ENCODE data around the gene OVOL2.
"Not testable (repeated sequence)": the region's sequence is repeated elsewhere in the genome, so short reads cannot be mapped to it uniquely, and the experiment has no call there.

Gene OVOL2

DNA sequence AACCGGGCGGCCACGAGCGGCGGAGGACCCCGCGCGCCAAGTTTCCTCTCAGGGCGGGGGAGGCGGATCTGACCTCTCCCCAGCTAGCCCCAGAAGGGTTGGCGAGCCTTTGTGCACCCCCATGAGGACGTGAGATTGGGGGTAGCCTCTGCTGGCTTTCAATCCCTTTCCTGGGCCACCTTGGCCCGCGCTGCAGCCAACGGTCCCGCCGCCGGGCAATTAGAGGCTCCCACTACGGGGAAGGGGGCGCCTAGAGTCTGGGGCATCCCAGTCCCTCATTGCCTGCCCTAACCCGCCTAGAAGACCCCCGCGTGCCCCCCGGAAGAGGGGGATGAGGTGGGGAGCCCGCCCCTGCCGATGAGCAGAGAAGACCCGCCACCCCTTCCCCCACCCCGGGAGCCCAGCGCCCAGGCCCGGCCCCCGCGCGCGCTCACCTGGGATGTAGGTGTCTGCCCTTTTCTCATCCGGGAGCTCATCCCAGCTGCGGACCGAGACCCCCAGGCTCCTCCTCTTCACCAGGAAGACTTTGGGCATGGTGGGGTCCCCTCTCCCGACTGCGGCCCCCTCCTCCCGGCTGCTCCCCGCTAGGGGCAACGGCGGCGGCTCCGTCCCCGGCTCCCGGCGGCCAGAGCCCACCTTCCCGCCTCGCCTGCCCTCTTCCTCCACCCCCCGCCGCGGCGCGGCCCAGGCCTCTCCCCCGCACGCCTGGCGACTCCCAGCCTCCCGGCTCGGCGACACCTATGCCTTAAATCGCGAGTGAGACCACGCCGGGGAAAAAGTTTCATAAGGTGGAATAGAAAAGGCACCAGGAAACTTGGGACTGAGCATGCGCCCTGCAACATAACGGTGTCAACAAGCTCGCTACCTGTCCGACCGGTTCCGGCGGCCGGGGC, at the start of gene OVOL2:
OVOL2 (minus strand) TSS at position 816 of the 893 bp plus-strand sequence; CDS start at position 534, 282 bp downstream.
- DNase-seq = no peak

DNA sequence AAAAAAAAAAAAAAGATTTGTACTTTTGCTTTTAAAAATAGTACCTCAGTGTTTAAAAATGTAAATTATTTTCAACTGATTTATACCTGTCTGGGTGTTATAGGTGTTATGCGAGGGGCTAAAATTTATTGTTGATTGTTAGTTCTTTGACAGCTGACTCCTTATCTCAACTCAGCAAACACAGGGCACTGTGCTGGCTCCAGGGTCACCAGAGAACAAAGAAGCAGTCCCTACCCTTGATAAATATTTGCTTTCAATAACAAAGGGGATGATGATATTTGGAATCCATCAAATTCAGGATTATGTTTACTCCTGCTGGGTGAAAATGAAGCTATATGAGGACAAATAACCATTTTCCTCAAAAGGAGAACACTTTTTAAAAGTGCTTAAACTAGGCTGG, 45.8 kb upstream of the OVOL2 start:
- no peak for DNase-seq

DNA sequence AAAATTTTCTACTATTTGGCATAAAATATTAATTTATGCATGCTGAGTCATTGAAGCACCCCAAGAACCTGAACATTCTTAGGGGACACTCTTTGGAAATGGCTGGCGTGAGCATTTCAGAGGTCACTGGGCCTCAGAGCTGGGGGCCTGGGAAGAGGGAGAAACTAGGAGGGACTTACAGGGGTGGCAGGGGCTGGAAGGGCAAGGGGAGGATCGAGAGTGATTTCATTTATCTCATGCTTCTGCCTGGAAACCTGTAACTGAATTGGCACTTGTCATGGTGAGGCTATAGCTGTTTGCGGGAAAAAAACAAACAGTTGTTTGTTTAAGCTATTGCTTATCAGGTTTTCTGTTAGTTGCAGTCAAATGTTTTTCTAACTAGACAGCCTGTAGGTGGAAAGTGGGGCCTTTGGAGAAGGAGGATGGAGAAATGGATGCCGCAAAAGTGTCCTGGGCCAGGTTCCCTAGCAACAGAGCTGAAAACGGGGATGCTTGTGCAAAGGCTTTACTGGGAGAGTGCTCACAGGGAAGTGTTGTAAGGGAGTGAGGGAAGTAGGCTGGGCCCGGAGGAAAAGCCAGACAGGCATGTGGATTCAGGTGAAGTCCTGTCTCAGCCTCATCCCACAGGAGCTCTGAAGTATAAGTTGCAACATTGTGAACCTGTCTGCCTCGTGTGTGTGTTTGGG, 43.6 kb upstream of the OVOL2 start:
- no peak for DNase-seq

DNA sequence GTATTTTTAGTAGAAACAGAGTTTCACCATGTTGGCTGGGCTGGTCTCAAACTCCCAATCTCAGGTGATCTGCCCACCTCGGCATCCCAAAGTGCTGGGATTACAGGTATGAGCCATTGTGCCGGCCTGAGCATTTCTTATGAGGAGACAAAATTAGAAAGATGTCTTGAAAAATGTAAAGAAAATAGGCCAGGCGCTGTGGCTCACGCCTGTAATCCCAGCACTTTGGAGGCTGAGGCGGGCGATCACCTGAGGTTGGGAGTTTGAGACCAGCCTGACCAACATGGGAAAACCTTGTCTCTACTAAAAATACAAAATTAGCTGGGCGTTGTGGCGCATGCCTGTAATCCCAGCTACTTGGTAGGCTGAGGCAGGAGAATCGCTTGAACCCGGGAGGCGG, 42.9 kb upstream of the OVOL2 start:
- not testable (repeated sequence) for DNase-seq

DNA sequence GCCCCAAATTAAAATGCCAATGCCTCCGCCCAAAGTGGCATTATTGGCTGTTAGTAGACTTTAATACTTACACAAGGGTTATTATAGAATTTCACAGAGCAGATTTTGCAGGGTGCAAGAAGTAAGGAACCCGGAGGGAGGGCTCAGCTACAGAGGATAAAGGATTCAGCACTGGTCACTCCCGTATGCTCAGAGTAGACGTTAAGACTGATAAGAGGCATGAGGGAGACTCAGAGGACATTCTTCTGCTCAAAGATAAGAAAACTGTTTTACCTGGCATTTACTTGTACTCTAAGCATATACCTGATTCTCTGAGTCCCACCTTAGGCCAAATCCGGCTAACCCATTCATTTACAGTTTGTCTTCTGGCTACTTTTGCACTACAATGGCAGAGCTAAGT, 36.5 kb upstream of the OVOL2 start:
- no peak for DNase-seq

DNA sequence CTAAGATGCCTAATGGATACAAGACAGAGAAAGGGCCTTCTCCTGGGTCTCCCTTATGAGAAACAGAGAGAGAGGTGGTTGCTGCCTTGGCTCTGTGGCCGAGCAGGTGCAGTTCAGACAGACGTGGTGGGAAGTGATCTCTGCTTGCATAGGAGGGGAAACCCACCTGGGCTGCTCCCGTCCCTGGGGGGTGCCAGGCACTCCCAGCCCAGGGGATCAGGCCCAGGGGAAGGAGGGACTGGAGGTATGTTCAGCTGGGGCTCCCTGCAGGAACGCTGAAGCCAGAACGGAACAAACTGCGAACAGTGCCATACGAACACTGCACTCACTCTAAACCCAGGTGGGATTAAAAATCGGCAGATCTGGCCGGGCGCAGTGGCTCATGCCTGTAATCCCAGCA, 35.7 kb upstream of the OVOL2 start:
- DNase-seq = no peak

DNA sequence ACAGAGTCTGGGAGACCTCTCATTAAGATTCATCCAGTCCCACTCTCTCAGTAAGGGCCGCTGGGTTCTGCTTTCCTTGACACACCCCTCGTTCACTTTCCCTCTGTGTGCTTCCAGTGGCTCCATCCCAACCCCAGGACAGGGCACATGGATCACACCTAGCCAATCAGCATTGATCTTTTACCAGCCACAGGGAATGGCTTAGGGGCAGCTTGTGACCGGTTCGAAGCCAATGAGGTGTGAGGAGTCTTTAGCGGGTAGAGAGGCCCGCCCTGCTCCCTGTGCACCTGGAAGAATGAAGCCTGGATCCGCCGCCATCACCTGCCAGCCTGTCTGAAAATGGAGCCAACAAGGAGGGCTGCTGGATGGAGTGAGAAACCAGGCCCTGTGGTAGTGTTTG, 35.2 kb upstream of the OVOL2 start:
- DNase-seq = no peak

DNA sequence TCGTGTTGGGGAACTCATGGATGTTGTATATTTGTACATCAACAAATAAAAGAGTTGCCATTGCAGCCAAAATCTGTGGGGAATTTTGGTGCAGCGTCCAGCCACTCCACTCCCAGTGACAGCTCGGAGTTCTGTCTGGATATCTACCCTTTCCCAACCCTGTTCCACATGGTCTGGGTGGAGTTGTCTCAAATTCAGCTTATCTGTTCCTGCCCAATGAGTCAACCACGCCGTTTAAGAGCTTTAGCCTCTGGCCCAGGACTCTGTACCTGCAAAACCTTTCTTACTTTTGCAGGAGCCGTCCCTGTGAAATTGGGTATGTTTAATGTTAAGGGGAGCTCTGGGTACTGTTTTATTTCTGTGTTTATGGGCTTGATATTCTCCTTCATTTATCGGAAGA, 33.9 kb upstream of the OVOL2 start:
- DNase-seq = no peak

DNA sequence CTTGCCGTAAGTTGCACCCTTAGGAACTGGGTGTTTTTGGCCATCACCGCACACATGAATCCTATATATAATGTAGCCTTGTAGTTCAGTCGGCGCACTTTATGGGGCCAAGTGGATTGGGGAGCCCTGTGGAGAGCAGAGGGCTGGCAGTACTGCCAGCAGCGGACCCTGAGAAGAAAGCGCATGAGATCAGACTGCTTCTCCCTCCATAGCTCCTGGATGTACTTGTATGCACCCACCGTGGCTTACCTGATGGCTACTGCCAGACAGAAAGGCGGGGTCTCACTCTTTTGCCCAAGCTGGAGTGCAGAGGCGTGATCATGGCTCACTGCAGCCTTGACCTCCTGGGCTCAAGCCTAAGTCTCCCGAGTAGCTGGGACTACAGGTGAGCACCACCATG, 32.8 kb upstream of the OVOL2 start:
- DNase-seq = no peak

DNA sequence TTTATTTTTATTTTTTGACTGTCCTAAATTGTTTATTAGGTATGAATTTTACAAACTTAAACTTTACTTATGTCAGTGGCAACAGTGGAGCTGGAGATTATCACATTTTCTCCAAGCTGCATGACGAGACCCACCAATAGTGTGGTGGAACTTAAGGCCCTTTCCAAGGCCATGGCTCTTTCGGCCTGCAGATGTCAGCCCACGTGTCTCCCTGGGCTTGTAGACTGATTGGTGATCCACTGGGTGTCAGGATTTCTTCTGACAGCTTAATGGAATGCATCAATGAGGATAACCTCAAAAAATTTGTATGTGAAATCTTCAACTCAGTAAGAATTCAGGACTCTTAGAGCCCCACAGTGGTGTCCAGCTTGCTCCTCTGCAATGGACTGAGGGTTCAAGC, 32.3 kb upstream of the OVOL2 start:
- no peak for DNase-seq

DNA sequence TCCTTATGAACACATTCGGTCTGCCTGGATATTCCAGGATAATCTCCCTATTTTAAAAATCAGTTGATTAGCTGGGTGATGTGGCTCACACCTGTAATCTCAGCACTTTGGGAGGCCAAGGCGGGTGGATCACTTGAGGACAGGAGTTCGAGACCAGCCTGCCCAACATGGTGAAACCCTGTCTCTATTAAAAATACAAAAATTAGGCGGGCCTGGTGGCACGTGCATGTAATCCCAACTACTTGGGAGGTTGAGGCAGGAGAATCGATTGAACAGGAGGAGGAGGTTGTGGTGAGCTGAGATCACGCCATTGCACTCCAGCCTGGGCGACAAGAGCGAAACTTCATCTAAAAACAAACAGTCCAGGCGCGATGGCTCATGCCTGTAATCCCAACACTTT, 31.1 kb upstream of the OVOL2 start:
- not testable (repeated sequence) for DNase-seq

DNA sequence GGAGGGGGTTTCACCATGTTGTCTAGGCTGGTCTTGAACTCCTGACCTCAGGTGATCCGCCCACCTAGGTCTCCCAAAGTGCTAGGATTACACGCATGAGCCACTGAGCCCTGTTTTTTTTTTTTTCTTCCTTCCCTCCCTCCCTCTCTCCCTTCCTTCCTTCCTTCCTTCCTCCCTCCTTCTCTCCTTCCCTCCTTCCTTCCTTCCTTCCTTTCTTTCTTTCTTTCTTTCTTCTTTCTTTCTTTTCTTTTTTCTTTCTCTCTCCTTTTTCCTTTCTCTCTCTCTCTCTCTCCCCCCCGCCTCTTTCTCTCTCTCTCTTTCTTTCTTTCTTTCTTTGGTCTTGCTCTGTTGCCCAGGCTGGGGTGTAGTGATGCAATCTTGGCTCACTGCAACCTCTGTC, 30.6 kb upstream of the OVOL2 start:
- not testable (repeated sequence) for DNase-seq

DNA sequence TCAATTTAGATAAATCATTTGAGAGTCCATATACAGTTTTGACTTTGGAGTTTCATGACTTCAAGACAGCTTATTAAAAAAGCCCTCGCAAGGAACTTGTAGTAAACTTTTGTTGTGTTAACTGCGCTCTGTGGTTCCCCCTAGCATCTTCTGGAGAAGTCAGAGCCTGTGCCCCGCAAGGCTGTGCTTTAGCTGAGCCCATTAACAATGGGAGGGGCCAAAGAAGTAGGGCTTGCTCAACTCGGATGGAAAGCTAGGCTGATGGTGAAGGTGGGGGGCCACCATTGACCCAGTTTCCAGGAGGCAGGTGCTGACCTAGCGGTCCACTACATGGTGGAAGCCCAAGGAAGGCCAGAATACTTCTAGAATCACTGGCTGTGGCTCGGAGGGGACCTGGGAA, 29.3 kb upstream of the OVOL2 start:
- no peak for DNase-seq

DNA sequence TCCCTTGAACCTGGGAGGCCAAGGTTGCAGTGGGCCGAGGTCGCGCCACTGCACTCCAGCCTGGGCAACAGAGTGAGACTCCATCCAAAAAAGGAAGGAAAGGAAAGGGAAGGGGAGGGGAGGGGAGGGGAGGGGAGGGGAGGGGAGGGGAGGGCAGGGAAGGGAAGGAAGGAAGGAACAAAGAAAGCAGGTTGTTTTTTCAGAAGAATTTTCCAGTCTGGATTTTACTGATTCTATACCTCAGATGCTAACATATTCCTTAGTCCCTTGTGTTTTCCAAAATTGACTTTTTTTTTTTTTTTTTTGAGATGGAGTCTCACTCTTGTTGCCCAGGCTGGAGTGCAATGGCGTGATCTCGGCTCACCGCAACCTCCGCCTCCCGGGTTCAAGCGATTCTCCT, 23.1 kb upstream of the OVOL2 start:
- DNase-seq = not testable (repeated sequence)

DNA sequence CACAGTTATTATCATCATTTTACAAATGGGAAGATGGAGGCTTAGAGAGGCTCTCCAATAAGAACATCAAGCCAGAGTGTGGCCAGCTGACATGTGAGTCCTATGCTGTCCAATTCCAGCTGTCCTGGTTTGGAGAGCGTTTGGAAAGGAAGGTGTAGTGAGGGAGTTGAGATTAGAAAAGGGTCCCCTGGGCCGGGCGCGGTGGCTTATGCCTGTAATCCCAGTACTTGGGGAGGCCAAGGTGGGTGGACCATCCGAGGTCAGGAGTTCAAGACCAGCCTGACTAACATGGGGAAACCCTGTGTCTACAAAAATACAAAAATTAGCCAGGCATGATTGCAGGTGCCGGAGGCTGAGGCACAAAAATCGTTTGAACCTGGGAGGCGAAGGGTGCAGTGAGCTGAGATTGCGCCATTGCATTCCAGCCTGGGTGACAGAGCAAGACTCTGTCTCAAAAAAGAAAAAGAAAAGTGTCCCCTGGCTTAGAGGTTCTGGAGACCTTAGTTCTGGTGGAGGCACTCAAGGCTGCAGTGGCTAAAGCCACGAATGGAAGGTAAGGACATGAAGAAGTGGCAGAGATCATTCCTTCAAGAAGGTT, 22.1 kb upstream of the OVOL2 start:
- no peak for DNase-seq

DNA sequence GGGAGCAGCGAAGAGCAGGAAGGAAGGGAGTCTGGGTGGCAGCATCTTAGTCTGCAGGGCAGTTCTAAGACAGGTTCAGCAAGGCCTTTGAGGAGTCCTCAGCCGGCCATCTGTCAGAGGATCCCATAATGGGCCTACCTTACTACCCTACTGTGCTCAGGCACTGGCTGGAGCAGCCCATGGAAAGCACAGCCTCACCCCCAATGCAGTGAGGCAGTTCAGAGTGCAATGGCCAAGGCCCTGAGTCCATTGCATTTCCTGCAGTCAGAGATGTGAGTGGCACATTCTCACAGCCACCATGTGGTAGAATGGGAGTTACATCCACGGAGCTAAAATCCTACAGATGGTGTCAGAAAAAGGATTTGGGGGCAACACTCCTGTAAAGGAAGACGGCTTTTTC, 19.4 kb upstream of the OVOL2 start:
- DNase-seq = no peak

DNA sequence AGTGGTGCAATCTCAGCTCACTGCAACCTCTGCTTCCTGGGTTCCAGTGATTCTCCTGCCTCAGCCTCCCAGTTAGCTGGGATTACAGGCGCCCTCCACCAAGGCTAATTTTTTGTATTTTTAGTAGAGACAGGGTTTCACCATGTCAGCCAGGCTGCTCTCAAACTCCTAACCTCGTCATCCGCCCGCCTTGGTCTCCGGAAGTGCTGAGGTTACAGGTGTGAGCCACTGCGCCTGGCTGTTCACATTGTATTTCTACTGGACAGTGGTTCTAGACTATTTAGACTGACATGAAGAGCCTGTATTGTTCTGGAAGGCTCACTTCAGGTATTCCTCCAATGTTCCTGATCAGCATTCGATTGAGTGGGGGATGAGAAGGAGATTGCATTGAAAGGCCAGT, 14.8 kb upstream of the OVOL2 start:
- DNase-seq = no peak

DNA sequence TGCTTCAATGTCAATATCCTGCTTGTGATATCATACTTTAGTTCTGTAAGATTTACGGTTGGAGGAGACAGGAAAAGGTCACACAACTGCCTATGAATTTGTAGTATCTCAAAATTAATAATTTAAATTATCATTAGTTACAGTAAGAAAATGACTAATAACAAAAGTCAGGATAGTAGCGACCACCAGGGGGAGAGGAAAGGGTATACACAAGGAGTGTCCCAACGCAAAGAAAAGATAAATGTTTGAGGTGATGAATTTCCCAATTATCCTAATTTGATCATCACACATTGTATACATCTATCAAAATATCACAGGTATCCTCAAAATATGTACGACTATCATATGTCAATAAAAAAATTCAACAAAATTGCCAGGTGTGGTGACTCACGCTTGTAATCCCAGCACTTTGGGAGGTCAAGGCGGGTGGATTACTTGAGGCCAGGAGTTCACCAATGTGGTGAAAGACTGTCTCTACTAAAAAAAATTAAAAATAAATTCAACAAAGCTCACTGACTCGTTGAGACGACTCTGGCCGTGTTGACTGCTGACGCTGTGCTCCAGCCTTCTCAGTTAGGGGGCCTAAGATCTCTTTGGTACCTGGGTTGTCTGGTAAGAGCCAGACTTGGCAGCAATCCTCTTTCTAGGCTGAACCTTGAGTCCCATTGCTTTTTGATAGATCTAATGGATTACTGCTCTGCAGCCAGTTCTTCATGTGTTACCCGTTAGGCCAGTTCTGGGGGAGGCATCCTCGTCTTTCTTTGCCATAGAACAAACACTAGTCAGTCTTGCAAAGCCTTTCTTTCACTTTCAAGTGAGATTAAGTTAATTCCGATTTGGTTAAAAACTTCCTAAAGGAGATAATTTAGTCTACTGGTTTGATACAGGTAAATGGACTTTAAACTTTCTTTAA, 9.0 kb upstream of the OVOL2 start:
- DNase-seq = no peak

DNA sequence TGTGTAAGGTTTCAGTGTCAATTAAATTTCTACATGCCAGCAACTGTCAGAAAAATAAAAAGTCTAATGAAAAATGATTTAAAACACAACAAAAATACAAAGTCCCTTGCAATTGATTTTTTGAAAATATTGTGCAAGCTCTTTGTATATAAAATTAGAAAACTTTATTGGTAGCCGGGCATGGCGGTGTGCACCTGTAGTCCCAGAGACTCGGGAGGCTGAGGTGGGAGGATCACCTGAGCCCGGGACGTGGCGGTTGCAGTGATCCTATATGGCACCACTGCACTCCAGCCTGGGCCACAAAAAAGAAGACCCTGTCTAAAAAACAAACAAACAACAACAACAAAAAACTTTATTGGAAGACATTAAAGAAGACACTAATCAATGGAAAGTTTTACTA, 6.0 kb upstream of the OVOL2 start:
- DNase-seq = no peak

DNA sequence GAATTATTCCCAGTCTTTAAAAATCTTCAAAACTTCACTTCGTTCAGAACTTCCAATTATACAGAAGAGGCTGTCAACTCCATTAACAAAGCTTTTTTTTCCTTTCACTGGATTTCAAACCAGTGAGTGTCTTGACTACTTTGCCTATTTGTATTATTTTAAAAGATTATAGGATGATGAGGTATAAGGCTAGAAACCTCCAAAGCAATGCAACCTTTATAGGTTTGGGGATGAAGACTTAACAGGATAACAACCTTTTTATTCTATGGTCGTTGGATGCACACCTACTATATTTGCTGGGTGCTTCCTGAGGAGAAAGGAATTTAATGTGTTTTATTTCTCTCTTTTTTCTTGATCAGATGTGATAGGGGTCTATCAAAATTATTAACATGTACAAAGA, 1.9 kb upstream of the OVOL2 start:
- DNase-seq = no peak

DNA sequence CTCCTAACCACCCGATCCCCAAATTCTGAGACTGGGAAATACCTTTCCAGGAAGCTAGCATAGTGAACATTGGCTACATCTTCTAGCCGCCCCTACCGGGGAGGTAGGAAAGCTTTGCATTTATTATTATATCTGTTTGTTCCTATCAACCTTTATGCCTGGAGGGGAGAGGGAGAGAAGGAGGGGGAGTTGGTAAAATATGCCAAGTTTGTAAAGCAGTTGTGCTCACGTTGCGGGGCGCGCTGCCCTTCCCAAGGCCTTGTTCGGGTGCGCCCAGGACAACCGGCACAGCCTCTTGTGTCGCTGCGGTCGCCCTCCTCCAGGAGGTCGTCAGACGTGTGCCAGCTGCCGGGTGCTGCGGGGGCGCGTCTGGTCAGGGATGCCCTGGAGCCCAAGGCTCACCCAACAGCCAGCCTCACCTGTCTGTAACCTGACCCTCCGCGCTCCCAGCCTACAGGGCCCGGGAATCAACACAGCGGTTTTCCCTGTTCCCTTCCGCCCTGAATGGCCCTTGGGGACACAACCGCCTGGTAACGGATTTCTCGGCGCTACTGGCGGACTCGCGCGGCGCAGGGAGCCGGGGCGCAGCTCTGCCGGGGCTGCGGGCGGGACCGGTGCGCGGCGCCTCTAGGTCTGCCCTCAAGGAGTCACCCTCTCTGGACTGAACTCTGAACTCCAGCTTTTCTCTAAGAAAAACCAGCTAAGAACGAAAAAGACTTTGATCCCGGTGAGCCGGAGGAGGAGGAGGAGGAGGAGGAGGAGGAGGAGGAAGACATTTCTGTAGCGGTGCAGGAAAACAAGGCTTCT, 1.1 kb upstream of the OVOL2 start:
- DNase-seq = no peak

DNA sequence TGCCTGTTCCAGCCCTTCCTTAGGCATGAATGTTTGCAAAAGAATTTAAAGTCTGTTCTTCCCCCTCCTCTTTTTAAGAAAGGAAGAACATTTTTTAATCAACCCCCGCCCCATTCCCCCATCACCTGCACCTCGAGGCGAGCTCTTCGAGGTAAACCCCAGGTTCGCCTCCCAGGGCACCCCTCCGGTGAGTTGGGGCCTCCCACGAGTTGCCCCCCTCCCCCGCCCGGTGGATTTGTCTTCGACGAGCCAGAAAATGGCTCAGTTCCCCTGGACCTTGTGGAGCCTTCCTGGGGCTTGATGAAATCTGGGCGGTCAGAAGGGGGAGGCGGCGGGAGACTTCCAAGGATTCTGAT, 256 bp upstream of the OVOL2 start:
- no peak for DNase-seq

Measured in activated CD4-positive, CD25-positive, alpha-beta regulatory T cell (primary cell).